Measurements from ENCODE around the gene LDAH. TPM values are rescaled to one million over a fixed set of nuclear protein-coding genes. Genes with fewer than 3 reads are reported as not detected.

The LDAH gene
- total RNA-seq, 1 experiment from 2014 or later, result not detected

GRCh38 chr2:20678086-20678395 lies 144.9 kb downstream of the LDAH start:
- H3F3A ChIP-seq (ENCODE audit: low read length, unreplicated experiment), result no peaks in the 10 kb centered on the region
- no peaks in the 10 kb centered on the region for H4K20me1 ChIP-seq (ENCODE audit: low read length)
- H3K36me3 ChIP-seq (ENCODE audit: low read depth, low read length), result no peaks in the 10 kb centered on the region
- BruUV-seq (replicated peaks), result no TSS peak
- TF ChIP-seq EZH2 (IDR thresholded peaks at IDR 0.05; ENCODE audit: low read length, unreplicated experiment) (no peak), EZH2phosphoT487 (IDR thresholded peaks at IDR 0.05; ENCODE audit: borderline replicate concordance, low read length) (no peak), CTCF (conservative IDR thresholded peaks at IDR 0.05; ENCODE audit: low read depth, low read length) (no peak)
- no peak overlapping the region for H3K4me2 ChIP-seq (ENCODE audit: low read length)
- no peak overlapping the region for H3K4me3 ChIP-seq (ENCODE audit: low read length)
- POLR2A ChIA-PET (ENCODE audit: unreplicated experiment), result no interaction called here
- ATAC-seq (no peak), DNase-seq (no peak)
- H3K4me1 ChIP-seq (ENCODE audit: insufficient read depth, low read length), result peaks cover 9% of the 10 kb centered on the region
- no peaks in the 10 kb centered on the region for H3K9me3 ChIP-seq (ENCODE audit: low read length)
- intact Hi-C loops (cut with micrococcal nuclease), result no loop called here
- H3K9ac ChIP-seq (ENCODE audit: low read length), result no peak overlapping the region
- no peak overlapping the region for H3K27ac ChIP-seq (ENCODE audit: low read length)
- peaks cover 29% of the 10 kb centered on the region for H3K27me3 ChIP-seq (ENCODE audit: low read length)
- H2AFZ ChIP-seq (ENCODE audit: low read length), result no peak overlapping the region
- H3K9me2 ChIP-seq (replicated peaks; ENCODE audit: low read length), result no peaks in the 10 kb centered on the region
- H3K79me2 ChIP-seq (ENCODE audit: low read length), result no peaks in the 10 kb centered on the region
- CTCF ChIA-PET, result interaction anchor here (0.5 to 1.5 kb wide), 4 partner anchors 16 to 285 kb away, joined by 3 to 8 read pairs (median 4); no protein-coding TSS in a partner anchor

- Histone ChIP-seq H3K9me2 (replicated peaks; ENCODE audit: low read length) (no peaks in the 10 kb centered on the region), H3K27me3 (ENCODE audit: low read length) (peaks cover 29% of the 10 kb centered on the region), H3K4me2 (ENCODE audit: low read length) (no peak overlapping the region), H3K79me2 (ENCODE audit: low read length) (no peaks in the 10 kb centered on the region), H2AFZ (ENCODE audit: low read length) (no peak overlapping the region), H3K4me1 (ENCODE audit: insufficient read depth, low read length) (peaks cover 9% of the 10 kb centered on the region), H3K36me3 (ENCODE audit: low read depth, low read length) (no peaks in the 10 kb centered on the region), H3K27ac (ENCODE audit: low read length) (no peak overlapping the region), H3K9me3 (ENCODE audit: low read length) (no peaks in the 10 kb centered on the region), H3K4me3 (ENCODE audit: low read length) (no peak overlapping the region), H4K20me1 (ENCODE audit: low read length) (no peaks in the 10 kb centered on the region), H3K9ac (ENCODE audit: low read length) (no peak overlapping the region), H3F3A (ENCODE audit: low read length, unreplicated experiment) (no peaks in the 10 kb centered on the region)
- ChIA-PET CTCF (interaction anchor here (0.5 to 1.5 kb wide), 6 partner anchors 13 to 285 kb away, joined by 3 to 8 read pairs (median 4); no protein-coding TSS in a partner anchor), POLR2A (ENCODE audit: unreplicated experiment) (no interaction called here)
- BruUV-seq (replicated peaks), result no TSS peak
- peak; percentile 21 for DNase-seq
- intact Hi-C loops (cut with micrococcal nuclease), result no loop called here
- peak; percentile 69 for TF ChIP-seq CTCF (conservative IDR thresholded peaks at IDR 0.05; ENCODE audit: low read depth, low read length)
- TF ChIP-seq EZH2phosphoT487 (IDR thresholded peaks at IDR 0.05; ENCODE audit: borderline replicate concordance, low read length), result no peak
- no peak for TF ChIP-seq EZH2 (IDR thresholded peaks at IDR 0.05; ENCODE audit: low read length, unreplicated experiment)
- ATAC-seq, result peak; percentile 50
Measured at GRCh38 chr2:20677301-20678085, 145.4 kb downstream of the LDAH start.
